H9 (cell line): ENCODE measurements around the gene LRP1. TPM values are rescaled to one million over a fixed set of nuclear protein-coding genes. Genes with fewer than 3 reads are reported as not detected.

ENCODE experiments used
- DNase-seq: peaks from one replicate; pipeline ENCODE4 v3.0.0-alpha.2; 2017
- H2AFZ ChIP-seq: one replicate; pipeline ENCODE4 v1.6.1; 2013; ENCODE audit warnings: mild to moderate bottlenecking, low read length, control low read depth, moderate library complexity
- H2AK5ac ChIP-seq: 2 replicates; pipeline ENCODE4 v1.6.1; 2013; ENCODE audit warnings: low read length, control low read depth, mixed read lengths; ENCODE audit not compliant: insufficient read length
- H2BK120ac ChIP-seq: one replicate; pipeline ENCODE4 v1.6.1; 2013; ENCODE audit warnings: low read depth, mild to moderate bottlenecking, low read length, control low read depth, inconsistent platforms; ENCODE audit not compliant: poor library complexity, severe bottlenecking
- H2BK12ac ChIP-seq: 2 replicates; pipeline ENCODE4 v1.6.1; 2013; ENCODE audit warnings: low read length, control low read depth, mixed read lengths, low read depth; ENCODE audit not compliant: insufficient read length
- H2BK15ac ChIP-seq: 2 replicates; pipeline ENCODE4 v1.6.1; 2013; ENCODE audit warnings: low read depth, low read length, control low read depth
- H2BK20ac ChIP-seq: one replicate; pipeline ENCODE4 v1.6.1; 2013; ENCODE audit warnings: low read depth, mild to moderate bottlenecking, low read length, control low read depth, inconsistent platforms; ENCODE audit not compliant: poor library complexity, severe bottlenecking
- H2BK5ac ChIP-seq: 2 replicates; pipeline ENCODE4 v1.6.1; 2013; ENCODE audit warnings: low read length, control low read depth, mixed read lengths; ENCODE audit not compliant: insufficient read length
- H3K14ac ChIP-seq: 2 replicates; pipeline ENCODE4 v1.6.1; 2013; ENCODE audit warnings: low read length, control low read depth; ENCODE audit not compliant: insufficient read depth
- H3K18ac ChIP-seq: 2 replicates; pipeline ENCODE4 v1.6.1; 2013; ENCODE audit warnings: low read depth, mild to moderate bottlenecking, mixed read lengths, low read length, control low read depth; ENCODE audit not compliant: insufficient read length
- H3K23ac ChIP-seq: 2 replicates; pipeline ENCODE4 v1.6.1; 2013; ENCODE audit warnings: low read length, control low read depth, mixed read lengths, low read depth; ENCODE audit not compliant: insufficient read length
- H3K23me2 ChIP-seq: 2 replicates; pipeline ENCODE4 v1.6.1; 2013; ENCODE audit warnings: low read depth, mild to moderate bottlenecking, mixed read lengths, low read length, control low read depth; ENCODE audit not compliant: insufficient read length, poor library complexity, severe bottlenecking
- H3K27ac ChIP-seq: 2 replicates; pipeline ENCODE4 v1.5.1; 2013; ENCODE audit warnings: low read length, control low read depth, mixed read lengths, low read depth; ENCODE audit not compliant: insufficient read length
- H3K27me3 ChIP-seq: 2 replicates; pipeline ENCODE4 v1.6.1; 2013; ENCODE audit warnings: low read length, control low read depth, inconsistent platforms; ENCODE audit not compliant: insufficient read depth
- H3K4ac ChIP-seq: 2 replicates; pipeline ENCODE4 v1.6.1; 2013; ENCODE audit warnings: low read depth, mild to moderate bottlenecking, control low read depth, inconsistent platforms, low read length, moderate library complexity
- H3K4me1 ChIP-seq: 2 replicates; pipeline ENCODE4 v1.6.1; 2013; ENCODE audit warnings: low read length, control low read depth, inconsistent platforms; ENCODE audit not compliant: insufficient read depth
- H3K4me2 ChIP-seq: 2 replicates; pipeline ENCODE4 v1.6.1; 2013; ENCODE audit warnings: low read length, control low read depth, mixed read lengths; ENCODE audit not compliant: insufficient read length, insufficient read depth
- H3K56ac ChIP-seq: 2 replicates; pipeline ENCODE4 v1.6.1; 2013; ENCODE audit warnings: low read depth, mild to moderate bottlenecking, mixed read lengths, low read length, control low read depth; ENCODE audit not compliant: insufficient read length
- H3K79me1 ChIP-seq: 2 replicates; pipeline ENCODE4 v1.6.1; 2013; ENCODE audit warnings: low read depth, mild to moderate bottlenecking, moderate library complexity, low read length, control low read depth, inconsistent platforms; ENCODE audit not compliant: insufficient read depth, poor library complexity, severe bottlenecking
- H3K79me2 ChIP-seq: 2 replicates; pipeline ENCODE4 v1.6.1; 2013; ENCODE audit warnings: low read length, control low read depth, inconsistent platforms; ENCODE audit not compliant: insufficient read depth
- H3K9ac ChIP-seq: 2 replicates; pipeline ENCODE4 v1.6.1; 2013; ENCODE audit warnings: low read length, control low read depth, mixed read lengths; ENCODE audit not compliant: insufficient read length; ENCODE audit errors: extremely low read depth
- H3K9me3 ChIP-seq: one replicate; pipeline ENCODE4 v1.6.1; 2013; ENCODE audit warnings: low read depth, low read length, inconsistent platforms; ENCODE audit not compliant: control insufficient read depth
- H3T11ph ChIP-seq: one replicate; pipeline ENCODE4 v1.6.1; 2013; ENCODE audit warnings: mild to moderate bottlenecking, low read length, control low read depth, inconsistent platforms
- H4K20me1 ChIP-seq: one replicate; pipeline ENCODE4 v1.6.1; 2013; ENCODE audit not compliant: control insufficient read depth, insufficient read length, insufficient read depth
- H4K5ac ChIP-seq: 2 replicates; pipeline ENCODE4 v1.6.1; 2013; ENCODE audit warnings: low read depth, mild to moderate bottlenecking, mixed read lengths, low read length, control low read depth; ENCODE audit not compliant: insufficient read length
- H4K8ac ChIP-seq: replicated peaks from 2 replicates; pipeline ENCODE4 v1.6.1; 2013; ENCODE audit warnings: low read length, control low read depth, mixed read lengths, low read depth; ENCODE audit not compliant: insufficient read length
- H4K91ac ChIP-seq: 2 replicates; pipeline ENCODE4 v1.6.1; 2013; ENCODE audit warnings: low read depth, mild to moderate bottlenecking, moderate library complexity, mixed read lengths, low read length, control low read depth; ENCODE audit not compliant: insufficient read length
- H3K27ac Mint-ChIP-seq, 3 experiments: 2 replicates in 2 of 3; 3 replicates in 1 of 3; pipeline ENCODE4 v1.8.0; 2020 to 2021; ENCODE audit warnings: mixed read lengths in 3 of 3, mild to moderate bottlenecking in 1 of 3, moderate library complexity in 1 of 3
- H3K27me3 Mint-ChIP-seq: 2 replicates; pipeline ENCODE4 v1.8.0; 2021; ENCODE audit warnings: low read depth, mild to moderate bottlenecking, moderate library complexity, mixed read lengths
- H3K36me3 Mint-ChIP-seq, 3 experiments: 2 replicates in 2 of 3; 3 replicates in 1 of 3; pipeline ENCODE4 v1.8.0; 2020 to 2021; ENCODE audit warnings: low read depth in 3 of 3, mixed read lengths in 3 of 3; ENCODE audit not compliant: insufficient read depth in 1 of 3
- H3K4me1 Mint-ChIP-seq, 2 experiments: 2 replicates each; pipeline ENCODE4 v1.8.0; 2020; ENCODE audit warnings: mixed read lengths in 2 of 2
- H3K4me3 Mint-ChIP-seq, 2 experiments: 2 replicates in 1 of 2; 3 replicates in 1 of 2; pipeline ENCODE4 v1.8.0; 2020 to 2021; ENCODE audit warnings: mild to moderate bottlenecking in 2 of 2, mixed read lengths in 2 of 2, moderate library complexity in 1 of 2
- H3K9me3 Mint-ChIP-seq, 2 experiments: 2 replicates in 1 of 2; 3 replicates in 1 of 2; pipeline ENCODE4 v1.8.0; 2020; ENCODE audit warnings: mild to moderate bottlenecking in 2 of 2, mixed read lengths in 2 of 2, moderate library complexity in 1 of 2
- WGBS: extraction: QIAGEN DNeasy Blood & Tissue Kit; methylation state at CpG from one replicate; pipeline ENCODE4 v1.1.7; 2013; ENCODE audit warnings: missing lambda C conversion rate, low lambda C conversion rate, mixed read lengths; ENCODE audit not compliant: insufficient read length; ENCODE audit errors: extremely low coverage; 5-methylcytosine and 5-hydroxymethylcytosine counted together
- total RNA-seq: library from RNA; stranded (reverse); gene quantifications from 2 replicates; pipeline ENCODE4 v1.2.1, GENCODE V29; 2021
- TF ChIP-seq, protein P1 (sequence below): fragments of 200-600 bp; sonication (generic); conservative IDR thresholded peaks from 3 replicates; pipeline ENCODE4 v1.8.0; 2021; ENCODE audit warnings: antibody characterized with exemption, mild to moderate bottlenecking

The LRP1 gene
- total RNA-seq, 1 experiment from 2014 or later = 115 TPM

GRCh38 chr12:57171668-57172067 lies 43.4 kb downstream of the LRP1 start:
- no peaks in the 10 kb centered on the region for H3K9me3 Mint-ChIP-seq
- H3K4ac ChIP-seq = no peak overlapping the region
- no peak overlapping the region for H3K18ac ChIP-seq
- H3K23ac ChIP-seq = no peak overlapping the region
- peaks cover 3% of the 10 kb centered on the region for H4K20me1 ChIP-seq
- H3K27me3 Mint-ChIP-seq = no peaks in the 10 kb centered on the region
- WGBS = no CpG with 5 or more reads among the region's 4 CpGs
- peaks cover 0 to 9% of the 10 kb centered on the region in 2 experiments; a peak in 2 of 4 replicates for H3K4me1 Mint-ChIP-seq
- no peak overlapping the region for H4K5ac ChIP-seq
- no peak for DNase-seq
- H3K79me1 ChIP-seq = no peaks in the 10 kb centered on the region
- no peaks in the 10 kb centered on the region for H3K4me1 ChIP-seq
- no peak overlapping the region for H4K8ac ChIP-seq
- no peaks in the 10 kb centered on the region for H3K27me3 ChIP-seq
- H2BK12ac ChIP-seq = no peak overlapping the region
- H4K91ac ChIP-seq = no peak overlapping the region
- H3K27ac Mint-ChIP-seq = peak overlapping the region; percentile 40 to 88 (median 62); a peak in 4 of 7 replicates
- H2BK20ac ChIP-seq = no peak overlapping the region
- no peak overlapping the region for H3K4me2 ChIP-seq
- no peak overlapping the region for H3K56ac ChIP-seq
- H2BK15ac ChIP-seq = no peak overlapping the region
- H2AK5ac ChIP-seq = no peak overlapping the region
- H2BK120ac ChIP-seq = no peak overlapping the region
- H3K9me3 ChIP-seq = no peaks in the 10 kb centered on the region
- H3K23me2 ChIP-seq = no peaks in the 10 kb centered on the region
- TF ChIP-seq, protein P1, sequence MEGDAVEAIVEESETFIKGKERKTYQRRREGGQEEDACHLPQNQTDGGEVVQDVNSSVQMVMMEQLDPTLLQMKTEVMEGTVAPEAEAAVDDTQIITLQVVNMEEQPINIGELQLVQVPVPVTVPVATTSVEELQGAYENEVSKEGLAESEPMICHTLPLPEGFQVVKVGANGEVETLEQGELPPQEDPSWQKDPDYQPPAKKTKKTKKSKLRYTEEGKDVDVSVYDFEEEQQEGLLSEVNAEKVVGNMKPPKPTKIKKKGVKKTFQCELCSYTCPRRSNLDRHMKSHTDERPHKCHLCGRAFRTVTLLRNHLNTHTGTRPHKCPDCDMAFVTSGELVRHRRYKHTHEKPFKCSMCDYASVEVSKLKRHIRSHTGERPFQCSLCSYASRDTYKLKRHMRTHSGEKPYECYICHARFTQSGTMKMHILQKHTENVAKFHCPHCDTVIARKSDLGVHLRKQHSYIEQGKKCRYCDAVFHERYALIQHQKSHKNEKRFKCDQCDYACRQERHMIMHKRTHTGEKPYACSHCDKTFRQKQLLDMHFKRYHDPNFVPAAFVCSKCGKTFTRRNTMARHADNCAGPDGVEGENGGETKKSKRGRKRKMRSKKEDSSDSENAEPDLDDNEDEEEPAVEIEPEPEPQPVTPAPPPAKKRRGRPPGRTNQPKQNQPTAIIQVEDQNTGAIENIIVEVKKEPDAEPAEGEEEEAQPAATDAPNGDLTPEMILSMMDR = no peak
- H3K9ac ChIP-seq = no peak overlapping the region
- H3K14ac ChIP-seq = no peak overlapping the region
- no peak overlapping the region for H3T11ph ChIP-seq
- H3K36me3 Mint-ChIP-seq = peaks cover 44 to 87% (median 80%) of the 10 kb centered on the region in 3 experiments; a peak in 6 of 7 replicates
- no peak overlapping the region for H2AFZ ChIP-seq
- no peak overlapping the region for H2BK5ac ChIP-seq
- H3K4me3 Mint-ChIP-seq = no peak overlapping the region
- H3K27ac ChIP-seq = no peak overlapping the region
- H3K79me2 ChIP-seq = no peaks in the 10 kb centered on the region
